Astrocyte of the spinal cord (primary cell): ENCODE data around the gene ZCCHC14.
"Not testable (repeated sequence)": the region's sequence is repeated elsewhere in the genome, so short reads cannot be mapped to it uniquely, and the experiment has no call there.

Source experiments
- DNase-seq: peaks from one replicate; pipeline ENCODE4 v3.0.0; 2011; ENCODE audit warnings: low read depth, low spot score
- H3K4me3 ChIP-seq: 2 replicates; pipeline ENCODE4 v1.5.1; 2011; ENCODE audit warnings: low read depth, mild to moderate bottlenecking, low read length, moderate library complexity
- in situ Hi-C: cut with HindIII; loops from 2 replicates; pipeline ENCODE4 v1.10.0; 2017; ENCODE audit warnings: low sequenced_read_pairs
- TF ChIP-seq, protein P1 (sequence below): IDR thresholded peaks from 2 replicates; pipeline ENCODE4 v1.5.1; 2012; ENCODE audit warnings: low read depth, mild to moderate bottlenecking, low read length, inconsistent platforms

ZCCHC14 gene

DNA sequence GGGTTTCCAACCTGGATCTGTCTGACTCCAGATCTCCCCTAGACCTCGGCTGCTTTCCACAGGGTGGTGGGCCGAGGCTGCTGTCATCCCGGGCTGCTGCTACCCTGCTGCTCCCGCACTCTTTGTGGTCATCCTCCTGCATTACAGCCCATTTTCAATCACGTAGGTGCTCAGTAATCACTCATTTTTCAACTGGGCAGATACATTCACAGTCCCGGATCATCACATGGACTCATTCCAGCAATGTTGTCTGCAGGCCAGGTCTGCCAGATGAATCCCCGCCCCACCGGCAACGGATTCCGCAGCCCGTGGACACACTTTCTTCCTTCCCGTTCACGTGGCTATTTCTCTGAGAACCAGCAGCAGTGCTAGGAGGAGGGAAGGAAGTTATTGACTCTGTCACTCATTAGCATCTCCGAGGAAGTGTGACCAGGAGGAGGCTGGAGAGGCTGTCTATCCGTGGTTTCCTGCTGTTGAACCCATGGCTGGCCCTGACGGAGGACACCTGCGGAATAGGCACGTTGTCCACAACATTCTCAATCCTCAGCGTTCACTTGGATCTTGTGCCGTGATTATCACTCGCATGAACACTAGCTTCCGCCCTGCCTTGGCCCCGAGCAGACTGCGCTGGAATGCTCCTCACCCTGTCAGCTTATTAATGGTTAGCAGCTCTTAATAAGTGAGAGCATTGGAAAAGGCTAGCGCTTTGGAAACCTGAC is 14.7 kb upstream of the ZCCHC14 start:
- TF ChIP-seq, protein P1, sequence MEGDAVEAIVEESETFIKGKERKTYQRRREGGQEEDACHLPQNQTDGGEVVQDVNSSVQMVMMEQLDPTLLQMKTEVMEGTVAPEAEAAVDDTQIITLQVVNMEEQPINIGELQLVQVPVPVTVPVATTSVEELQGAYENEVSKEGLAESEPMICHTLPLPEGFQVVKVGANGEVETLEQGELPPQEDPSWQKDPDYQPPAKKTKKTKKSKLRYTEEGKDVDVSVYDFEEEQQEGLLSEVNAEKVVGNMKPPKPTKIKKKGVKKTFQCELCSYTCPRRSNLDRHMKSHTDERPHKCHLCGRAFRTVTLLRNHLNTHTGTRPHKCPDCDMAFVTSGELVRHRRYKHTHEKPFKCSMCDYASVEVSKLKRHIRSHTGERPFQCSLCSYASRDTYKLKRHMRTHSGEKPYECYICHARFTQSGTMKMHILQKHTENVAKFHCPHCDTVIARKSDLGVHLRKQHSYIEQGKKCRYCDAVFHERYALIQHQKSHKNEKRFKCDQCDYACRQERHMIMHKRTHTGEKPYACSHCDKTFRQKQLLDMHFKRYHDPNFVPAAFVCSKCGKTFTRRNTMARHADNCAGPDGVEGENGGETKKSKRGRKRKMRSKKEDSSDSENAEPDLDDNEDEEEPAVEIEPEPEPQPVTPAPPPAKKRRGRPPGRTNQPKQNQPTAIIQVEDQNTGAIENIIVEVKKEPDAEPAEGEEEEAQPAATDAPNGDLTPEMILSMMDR, result no peak
- no peak overlapping the region for H3K4me3 ChIP-seq
- in situ Hi-C loops, result no loop called here
- DNase-seq, result no peak

DNA sequence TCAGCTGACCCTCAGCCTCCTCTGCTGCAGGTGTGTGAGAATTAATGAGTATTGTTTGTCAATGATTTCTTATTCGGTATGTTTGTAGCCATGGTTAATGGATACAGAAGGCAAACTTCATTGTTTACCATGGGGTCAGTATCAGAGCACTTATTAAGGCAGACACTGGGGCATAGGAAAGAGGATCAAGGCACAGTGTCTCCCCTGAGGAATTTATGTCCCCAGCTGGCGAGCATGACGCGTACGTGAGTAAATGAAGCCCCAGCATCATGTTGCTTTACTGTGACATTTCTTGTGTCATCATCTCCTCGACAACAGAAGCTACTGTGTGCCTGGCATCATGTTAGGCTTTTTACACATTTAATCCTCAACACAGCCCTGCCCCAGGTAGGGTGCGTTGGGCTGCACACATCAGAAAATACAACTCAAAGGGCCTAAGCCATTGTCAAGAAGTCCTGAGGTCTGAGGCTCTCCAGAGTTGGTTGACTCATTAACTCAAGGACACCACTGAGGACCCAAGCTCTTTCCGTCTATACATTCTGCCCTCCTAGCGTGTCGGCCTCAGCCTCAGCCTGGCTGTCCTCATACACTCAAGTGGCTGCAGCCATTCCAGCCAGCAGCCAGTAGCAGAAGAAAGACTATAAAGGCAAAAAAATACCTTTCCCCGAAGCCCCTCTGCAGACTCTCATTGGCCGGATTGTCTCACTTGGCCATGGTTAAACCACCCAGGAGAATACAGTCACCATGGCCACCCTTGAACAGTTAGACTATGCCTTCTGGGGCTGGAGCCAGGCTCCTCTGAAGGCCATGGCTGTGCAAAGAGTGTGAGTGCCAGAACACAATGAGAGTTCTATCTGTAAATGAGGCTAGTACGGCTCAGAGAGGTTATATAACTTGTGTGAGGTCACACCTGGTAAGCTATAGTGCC is 13.9 kb upstream of the ZCCHC14 start:
- DNase-seq, result no peak
- in situ Hi-C loops, result no loop called here
- no peak overlapping the region for H3K4me3 ChIP-seq
- TF ChIP-seq, protein P1, result no peak

DNA sequence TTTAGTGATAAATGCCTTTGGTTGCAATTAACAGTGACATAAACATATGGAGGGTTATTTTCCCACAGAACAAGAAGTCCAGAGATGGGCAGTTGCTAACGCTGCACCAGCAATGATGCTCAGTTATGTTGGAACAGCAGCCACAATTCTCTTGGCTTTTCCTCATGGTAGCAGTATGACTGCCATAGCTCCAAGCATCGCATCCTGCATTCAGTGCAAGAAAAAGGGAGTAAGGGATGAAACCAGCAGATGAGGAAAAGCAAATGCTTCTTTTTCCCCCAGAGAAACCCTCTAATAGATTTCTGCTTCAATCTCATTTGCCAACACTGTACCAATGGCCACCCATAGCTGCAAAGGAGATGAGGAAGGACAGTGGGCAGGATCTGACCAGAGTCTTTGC is 13.0 kb upstream of the ZCCHC14 start:
- no peak overlapping the region for H3K4me3 ChIP-seq
- TF ChIP-seq, protein P1, result no peak
- no peak for DNase-seq
- in situ Hi-C loops, result no loop called here

DNA sequence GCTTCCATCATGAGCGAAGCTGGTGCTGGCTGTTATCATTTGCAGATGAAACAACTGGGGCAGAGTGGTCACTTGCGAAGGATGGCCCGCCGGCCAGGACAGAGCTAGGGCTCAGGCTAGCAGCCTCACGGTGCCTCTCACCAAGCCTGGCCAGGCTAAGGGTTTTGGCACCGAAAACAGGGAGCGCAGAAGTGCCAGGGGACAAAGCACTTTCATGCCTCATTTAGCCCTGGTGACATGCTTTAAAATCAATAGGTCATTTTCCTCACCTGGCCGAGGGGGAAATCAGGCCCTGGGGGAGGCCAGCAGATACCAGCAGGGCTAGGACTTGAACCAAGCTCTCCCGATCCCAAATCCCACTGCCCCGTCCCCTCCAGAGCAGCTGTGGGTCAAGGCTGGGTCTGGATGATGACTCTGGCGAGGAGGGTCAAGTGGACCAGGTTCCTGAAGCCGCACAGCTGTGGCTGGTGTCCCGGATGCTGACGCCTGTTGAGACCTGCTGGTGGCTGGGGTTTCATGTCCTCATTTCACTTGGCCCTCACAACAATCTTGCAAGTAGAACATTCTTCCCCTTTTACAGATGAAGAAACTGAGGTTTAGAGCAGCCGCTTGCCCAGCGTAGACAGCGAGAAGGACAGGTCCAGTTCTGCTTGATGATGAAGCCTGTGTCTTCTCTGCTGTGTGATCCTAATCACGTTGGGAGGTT is 10.6 kb upstream of the ZCCHC14 start:
- DNase-seq, in situ Hi-C loops, H3K4me3 ChIP-seq: not testable (repeated sequence)

DNA sequence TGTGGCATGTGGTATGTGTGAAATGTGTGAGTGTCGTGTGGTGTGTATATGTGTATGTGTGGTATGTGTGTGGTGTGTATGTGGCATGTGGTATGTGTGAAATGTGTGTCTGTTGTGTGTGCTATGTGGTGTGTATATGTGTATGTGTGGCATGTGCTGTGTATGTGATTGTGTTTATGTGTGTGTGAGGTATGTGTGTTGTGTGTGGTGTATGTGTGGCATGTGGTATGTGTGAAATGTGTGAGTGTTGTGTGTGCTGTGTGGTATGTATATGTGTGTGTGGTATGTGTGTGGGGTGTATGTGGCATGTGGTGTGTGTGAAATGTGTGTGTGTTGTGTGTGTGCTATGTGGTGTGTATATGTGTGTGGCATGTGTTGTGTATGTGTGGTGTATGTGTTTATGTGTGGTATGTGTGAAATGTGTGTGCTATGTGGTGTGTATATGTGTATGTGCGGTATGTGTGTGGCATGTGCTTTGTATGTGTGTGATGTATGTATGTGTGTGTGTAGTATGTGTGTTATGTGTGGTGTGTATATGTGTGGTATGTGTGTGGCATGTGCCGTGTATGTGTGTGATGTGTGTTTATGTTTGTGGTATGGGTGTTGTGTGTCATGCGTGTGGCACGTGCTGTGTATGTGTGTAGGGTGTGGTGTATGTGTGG is 9.6 kb upstream of the ZCCHC14 start:
- TF ChIP-seq, protein P1, result no peak
- in situ Hi-C loops, result no loop called here
- H3K4me3 ChIP-seq, result no peak overlapping the region
- no peak for DNase-seq

DNA sequence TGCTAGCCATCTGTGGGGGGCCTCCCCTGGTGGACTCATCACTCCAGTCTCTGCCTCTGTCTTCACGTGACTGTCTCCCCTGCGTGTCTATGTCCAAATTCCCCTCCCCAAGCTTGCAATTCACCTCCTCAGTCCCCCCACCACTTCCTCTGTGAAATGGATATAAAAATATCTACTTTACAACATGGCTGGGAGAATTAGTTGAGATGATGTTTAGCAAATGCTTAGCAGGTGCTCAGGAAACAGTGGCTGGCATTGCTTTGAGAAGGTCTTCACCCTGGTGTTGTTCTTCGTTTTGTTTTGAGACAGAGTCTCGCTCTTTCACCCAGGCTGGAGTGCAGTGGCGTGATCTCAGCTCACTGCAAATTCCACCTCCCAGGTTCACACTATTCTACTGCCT is 8.3 kb upstream of the ZCCHC14 start:
- no peak overlapping the region for H3K4me3 ChIP-seq
- TF ChIP-seq, protein P1, result no peak
- DNase-seq, result no peak
- in situ Hi-C loops, result no loop called here
